Right lobe of liver (tissue), 4 donors: Measurements from ENCODE around the gene SETMAR.

ENCODE experiments used
- CTCF ChIP-seq, 4 donors: fragments of 200-600 bp in 3 of 4; fragments of 450-650 bp in 1 of 4; IDR thresholded peaks; one replicate each; pipeline versions ENCODE4 v1.5.1 to v1.8.0; 2016 to 2022; ENCODE audit warnings: antibody characterized with exemption in 4 of 4, mild to moderate bottlenecking in 2 of 4
- POLR2A ChIP-seq: fragments of 450-650 bp; IDR thresholded peaks from one replicate; pipeline ENCODE4 v1.6.1; 2017; ENCODE audit warnings: antibody characterized with exemption, mild to moderate bottlenecking
- donor health status: DM: no; HTN: no; CAD: no.
- donor health status: DM: no; HTN: no; CAD: no.
- donor health status: DM: no; HTN: yes; CAD: no.

GRCh38 chr3:4292301-4292700 lies 10.9 kb upstream of the SETMAR start:
- TF ChIP-seq POLR2A (no peak), CTCF (IDR thresholded peaks at IDR 0.05) (no peak)
